Glutamatergic neuron (in vitro differentiated cells): ENCODE results near the gene JAZF1. TPM values are rescaled to one million over a fixed set of nuclear protein-coding genes. Genes with fewer than 3 reads are reported as not detected.

Experiments
- DNase-seq: peaks from one replicate; pipeline ENCODE4 v3.0.0; 2022
- H3K27ac Mint-ChIP-seq: one replicate; pipeline ENCODE4 v1.8.0; 2020; ENCODE audit warnings: mild to moderate bottlenecking, mixed read lengths, inconsistent platforms; ENCODE audit not compliant: unreplicated experiment
- H3K27me3 Mint-ChIP-seq: one replicate; pipeline ENCODE4 v1.8.0; 2020; ENCODE audit warnings: mild to moderate bottlenecking, moderate library complexity, mixed read lengths, inconsistent platforms; ENCODE audit not compliant: unreplicated experiment
- H3K36me3 Mint-ChIP-seq: one replicate; pipeline ENCODE4 v1.8.0; 2020; ENCODE audit warnings: mild to moderate bottlenecking, mixed read lengths, inconsistent platforms; ENCODE audit not compliant: unreplicated experiment
- H3K4me1 Mint-ChIP-seq: one replicate; pipeline ENCODE4 v1.8.0; 2020; ENCODE audit warnings: mild to moderate bottlenecking, low read depth, mixed read lengths, inconsistent platforms; ENCODE audit not compliant: unreplicated experiment
- H3K4me3 Mint-ChIP-seq: one replicate; pipeline ENCODE4 v1.8.0; 2020; ENCODE audit warnings: mild to moderate bottlenecking, mixed read lengths, inconsistent platforms; ENCODE audit not compliant: unreplicated experiment
- H3K9me3 Mint-ChIP-seq: one replicate; pipeline ENCODE4 v1.8.0; 2020; ENCODE audit warnings: mild to moderate bottlenecking, moderate library complexity, mixed read lengths, inconsistent platforms; ENCODE audit not compliant: unreplicated experiment
- CTCF ChIP-seq: fragments of 200-600 bp; sonication (generic); IDR thresholded peaks from one replicate; pipeline ENCODE4 v1.5.0; 2021; ENCODE audit not compliant: partially characterized antibody, unreplicated experiment
- total RNA-seq: library from RNA; stranded (reverse); fragmentation: NEBNext Ultra II Directional; extraction: Animal tissue kit (Norgen Biotek cat#: 25700); gene quantifications from one replicate; pipeline ENCODE4 v1.2.1, GENCODE V29; 2021; ENCODE audit not compliant: unreplicated experiment

Gene JAZF1
- total RNA-seq, 1 donor from 2014 or later = 14.1 TPM

GRCh38 chr7:28174442-28174841 is 6.2 kb downstream of the JAZF1 start:
- peaks cover 10% of the 10 kb centered on the region for H3K4me1 Mint-ChIP-seq
- H3K27ac Mint-ChIP-seq = no peak overlapping the region

GRCh38 chr7:28173531-28173930 is 7.1 kb downstream of the JAZF1 start:
- DNase-seq = no peak
- Mint-ChIP-seq H3K9me3 (no peaks in the 10 kb centered on the region), H3K27me3 (no peaks in the 10 kb centered on the region), H3K4me3 (no peak overlapping the region), H3K4me1 (peaks cover 7% of the 10 kb centered on the region), H3K36me3 (no peaks in the 10 kb centered on the region), H3K27ac (no peak overlapping the region)
- no peak for TF ChIP-seq CTCF

More at GRCh38 chr7:28174442-28174841, 6.2 kb downstream of the JAZF1 start:
- no peak for TF ChIP-seq CTCF
- H3K27me3 Mint-ChIP-seq = peaks cover 6% of the 10 kb centered on the region
- H3K36me3 Mint-ChIP-seq = no peaks in the 10 kb centered on the region
- no peak for DNase-seq
- H3K4me3 Mint-ChIP-seq = no peak overlapping the region
- peaks cover 5% of the 10 kb centered on the region for H3K9me3 Mint-ChIP-seq

GRCh38 chr7:28172958-28173357 is 7.6 kb downstream of the JAZF1 start:
- Mint-ChIP-seq H3K27ac (no peak overlapping the region), H3K27me3 (no peaks in the 10 kb centered on the region), H3K4me1 (peaks cover 8% of the 10 kb centered on the region), H3K36me3 (no peaks in the 10 kb centered on the region), H3K9me3 (no peaks in the 10 kb centered on the region), H3K4me3 (no peak overlapping the region)
- no peak for TF ChIP-seq CTCF
- no peak for DNase-seq

- Mint-ChIP-seq H3K4me1 (peaks cover 10% of the 10 kb centered on the region), H3K4me3 (no peak overlapping the region), H3K27me3 (no peaks in the 10 kb centered on the region), H3K27ac (no peak overlapping the region), H3K9me3 (no peaks in the 10 kb centered on the region), H3K36me3 (no peaks in the 10 kb centered on the region)
- DNase-seq = no peak
- no peak for TF ChIP-seq CTCF
Observed at GRCh38 chr7:28170701-28171100, 9.9 kb downstream of the JAZF1 start.

GRCh38 chr7:28169230-28169629 is 11.4 kb downstream of the JAZF1 start:
- Mint-ChIP-seq H3K36me3 (no peaks in the 10 kb centered on the region), H3K27me3 (no peaks in the 10 kb centered on the region), H3K27ac (no peak overlapping the region), H3K4me3 (no peak overlapping the region), H3K4me1 (peaks cover 14% of the 10 kb centered on the region), H3K9me3 (no peaks in the 10 kb centered on the region)
- DNase-seq = no peak
- no peak for TF ChIP-seq CTCF
